Measurements from ENCODE around the gene CITED1.

Gene CITED1

GRCh38 chrX:72308209-72308565 lies 2.5 kb upstream of the CITED1 start:
- DNase-seq (ENCODE audit: low read depth, low spot score), result no peak
- H3K4me3 ChIP-seq (ENCODE audit: low read length), result no peak overlapping the region
- H3K27ac ChIP-seq (ENCODE audit: low read length), result no peak overlapping the region
- no peaks in the 10 kb centered on the region for H3K9me3 ChIP-seq (ENCODE audit: control insufficient read depth, insufficient read depth, low read length)
- H3K4me1 ChIP-seq (ENCODE audit: control insufficient read depth, insufficient read depth, low read length), result peaks cover 1% of the 10 kb centered on the region; the same call in 1 of the 2 replicates
- no CpG with 5 or more reads among the region's 11 CpGs for WGBS (ENCODE audit: insufficient coverage, insufficient read length)
- H3K36me3 ChIP-seq (ENCODE audit: control insufficient read depth, insufficient read depth, low read length), result no peaks in the 10 kb centered on the region
- peaks cover 45% of the 10 kb centered on the region for H3K27me3 ChIP-seq (ENCODE audit: control insufficient read depth, insufficient read depth, low read length)

GRCh38 chrX:72307646-72308051 lies 1.9 kb upstream of the CITED1 start:
- no CpG with 5 or more reads among the region's 17 CpGs for WGBS (ENCODE audit: insufficient coverage, insufficient read length)
- Histone ChIP-seq H3K27ac (ENCODE audit: low read length) (no peak overlapping the region), H3K36me3 (ENCODE audit: control insufficient read depth, insufficient read depth, low read length) (no peaks in the 10 kb centered on the region), H3K4me1 (ENCODE audit: control insufficient read depth, insufficient read depth, low read length) (peaks cover 1% of the 10 kb centered on the region; the same call in 1 of the 2 replicates), H3K27me3 (ENCODE audit: control insufficient read depth, insufficient read depth, low read length) (peaks cover 49% of the 10 kb centered on the region), H3K9me3 (ENCODE audit: control insufficient read depth, insufficient read depth, low read length) (no peaks in the 10 kb centered on the region), H3K4me3 (ENCODE audit: low read length) (no peak overlapping the region)
- no peak for DNase-seq (ENCODE audit: low read depth, low spot score)

- H3K27ac ChIP-seq (ENCODE audit: low read length), result no peak overlapping the region
- no CpG with 5 or more reads among the region's 56 CpGs for WGBS (ENCODE audit: insufficient coverage, insufficient read length)
- H3K9me3 ChIP-seq (ENCODE audit: control insufficient read depth, insufficient read depth, low read length), result no peaks in the 10 kb centered on the region
- DNase-seq (ENCODE audit: low read depth, low spot score), result no peak
- peak overlapping the region; percentile 53; the same call in 1 of the 2 replicates for H3K4me3 ChIP-seq (ENCODE audit: low read length)
- 0 out of 2 replicates have a peak, but pooled peaks cover 1% of the 10 kb centered on the region for H3K4me1 ChIP-seq (ENCODE audit: control insufficient read depth, insufficient read depth, low read length)
- H3K27me3 ChIP-seq (ENCODE audit: control insufficient read depth, insufficient read depth, low read length), result peaks cover 49% of the 10 kb centered on the region
- no peaks in the 10 kb centered on the region for H3K36me3 ChIP-seq (ENCODE audit: control insufficient read depth, insufficient read depth, low read length)
Measured at GRCh38 chrX:72306851-72307645, 1.3 kb upstream of the CITED1 start.

GRCh38 chrX:72306085-72306801 lies 529 bp upstream of the CITED1 start:
- no CpG with 5 or more reads among the region's 92 CpGs for WGBS (ENCODE audit: insufficient coverage, insufficient read length)
- no peak overlapping the region for H3K27ac ChIP-seq (ENCODE audit: low read length)
- H3K9me3 ChIP-seq (ENCODE audit: control insufficient read depth, insufficient read depth, low read length), result no peaks in the 10 kb centered on the region
- H3K36me3 ChIP-seq (ENCODE audit: control insufficient read depth, insufficient read depth, low read length), result no peaks in the 10 kb centered on the region
- no peak for DNase-seq (ENCODE audit: low read depth, low spot score)
- H3K4me3 ChIP-seq (ENCODE audit: low read length), result peak overlapping the region; percentile 53; the same call in 1 of the 2 replicates
- 0 out of 2 replicates have a peak, but pooled peaks cover 1% of the 10 kb centered on the region for H3K4me1 ChIP-seq (ENCODE audit: control insufficient read depth, insufficient read depth, low read length)
- peaks cover 49% of the 10 kb centered on the region for H3K27me3 ChIP-seq (ENCODE audit: control insufficient read depth, insufficient read depth, low read length)

- Histone ChIP-seq H3K9me3 (ENCODE audit: control insufficient read depth, insufficient read depth, low read length) (no peaks in the 10 kb centered on the region), H3K27ac (ENCODE audit: low read length) (no peak overlapping the region), H3K27me3 (ENCODE audit: control insufficient read depth, insufficient read depth, low read length) (peaks cover 49% of the 10 kb centered on the region), H3K4me3 (ENCODE audit: low read length) (peak overlapping the region; percentile 25; the same call in 1 of the 2 replicates), H3K4me1 (ENCODE audit: control insufficient read depth, insufficient read depth, low read length) (0 out of 2 replicates have a peak, but pooled peaks cover 1% of the 10 kb centered on the region), H3K36me3 (ENCODE audit: control insufficient read depth, insufficient read depth, low read length) (no peaks in the 10 kb centered on the region)
- WGBS (ENCODE audit: insufficient coverage, insufficient read length), result no CpG with 5 or more reads among the region's 26 CpGs
- no peak for DNase-seq (ENCODE audit: low read depth, low spot score)
Measured at GRCh38 chrX:72304877-72305276, 837 bp downstream of the CITED1 start.

- Histone ChIP-seq H3K36me3 (ENCODE audit: control insufficient read depth, insufficient read depth, low read length) (no peaks in the 10 kb centered on the region), H3K4me1 (ENCODE audit: control insufficient read depth, insufficient read depth, low read length) (no peaks in the 10 kb centered on the region), H3K9me3 (ENCODE audit: control insufficient read depth, insufficient read depth, low read length) (no peaks in the 10 kb centered on the region), H3K4me3 (ENCODE audit: low read length) (no peak overlapping the region), H3K27ac (ENCODE audit: low read length) (no peak overlapping the region), H3K27me3 (ENCODE audit: control insufficient read depth, insufficient read depth, low read length) (peaks cover 30% of the 10 kb centered on the region)
- no CpG with 5 or more reads among the region's 9 CpGs for WGBS (ENCODE audit: insufficient coverage, insufficient read length)
- no peak for DNase-seq (ENCODE audit: low read depth, low spot score)
Measured at GRCh38 chrX:72301781-72302180, 3.9 kb downstream of the CITED1 start.

GRCh38 chrX:72299891-72300630 lies 5.7 kb downstream of the CITED1 start:
- no CpG with 5 or more reads among the region's 4 CpGs for WGBS (ENCODE audit: insufficient coverage, insufficient read length)
- H3K9me3 ChIP-seq (ENCODE audit: control insufficient read depth, insufficient read depth, low read length), result no peaks in the 10 kb centered on the region
- peaks cover 22% of the 10 kb centered on the region for H3K27me3 ChIP-seq (ENCODE audit: control insufficient read depth, insufficient read depth, low read length)
- no peaks in the 10 kb centered on the region for H3K4me1 ChIP-seq (ENCODE audit: control insufficient read depth, insufficient read depth, low read length)
- H3K36me3 ChIP-seq (ENCODE audit: control insufficient read depth, insufficient read depth, low read length), result no peaks in the 10 kb centered on the region
- DNase-seq (ENCODE audit: low read depth, low spot score), result no peak
- no peak overlapping the region for H3K4me3 ChIP-seq (ENCODE audit: low read length)
- H3K27ac ChIP-seq (ENCODE audit: low read length), result no peak overlapping the region

GRCh38 chrX:72297953-72298730 lies 7.6 kb downstream of the CITED1 start:
- Histone ChIP-seq H3K4me3 (ENCODE audit: low read length) (no peak overlapping the region), H3K4me1 (ENCODE audit: control insufficient read depth, insufficient read depth, low read length) (no peaks in the 10 kb centered on the region), H3K9me3 (ENCODE audit: control insufficient read depth, insufficient read depth, low read length) (no peaks in the 10 kb centered on the region), H3K36me3 (ENCODE audit: control insufficient read depth, insufficient read depth, low read length) (no peaks in the 10 kb centered on the region), H3K27me3 (ENCODE audit: control insufficient read depth, insufficient read depth, low read length) (peaks cover 4% of the 10 kb centered on the region; the same call in 1 of the 2 replicates), H3K27ac (ENCODE audit: low read length) (no peak overlapping the region)
- no CpG with 5 or more reads among the region's 4 CpGs for WGBS (ENCODE audit: insufficient coverage, insufficient read length)
- DNase-seq (ENCODE audit: low read depth, low spot score), result no peak

- Histone ChIP-seq H3K27me3 (ENCODE audit: control insufficient read depth, insufficient read depth, low read length) (no peaks in the 10 kb centered on the region), H3K4me1 (ENCODE audit: control insufficient read depth, insufficient read depth, low read length) (no peaks in the 10 kb centered on the region), H3K36me3 (ENCODE audit: control insufficient read depth, insufficient read depth, low read length) (no peaks in the 10 kb centered on the region), H3K4me3 (ENCODE audit: low read length) (no peak overlapping the region), H3K27ac (ENCODE audit: low read length) (no peak overlapping the region), H3K9me3 (ENCODE audit: control insufficient read depth, insufficient read depth, low read length) (no peaks in the 10 kb centered on the region)
- no CpG with 5 or more reads among the region's 1 CpG for WGBS (ENCODE audit: insufficient coverage, insufficient read length)
- DNase-seq (ENCODE audit: low read depth, low spot score), result no peak
Measured at GRCh38 chrX:72296991-72297390, 8.7 kb downstream of the CITED1 start.
